ENCODE measurements around the gene ADI1.
A peak's percentile ranks its signal among the peaks of the same experiment; 100 is the strongest.
"Not testable (repeated sequence)": the region's sequence is repeated elsewhere in the genome, so short reads cannot be mapped to it uniquely, and the experiment has no call there.

ADI1 gene

GRCh38 chr2:3494984-3495666, 24.2 kb downstream of the ADI1 start:
- no peak for DNase-seq

GRCh38 chr2:3493615-3494007, 25.7 kb downstream of the ADI1 start:
- DNase-seq = no peak

- no peak for DNase-seq
Measured at GRCh38 chr2:3492951-3493614, 26.2 kb downstream of the ADI1 start.

- DNase-seq = not testable (repeated sequence)
Measured at GRCh38 chr2:3492475-3492787, 26.9 kb downstream of the ADI1 start.

- no peak for DNase-seq
Measured at GRCh38 chr2:3491716-3492474, 27.4 kb downstream of the ADI1 start.

- DNase-seq = no peak
Measured at GRCh38 chr2:3491306-3491705, 28.0 kb downstream of the ADI1 start.

- DNase-seq = no peak
Measured at GRCh38 chr2:3490191-3491170, 28.9 kb downstream of the ADI1 start.

- DNase-seq = no peak
Measured at GRCh38 chr2:3489764-3490115, 29.6 kb downstream of the ADI1 start.

- DNase-seq = no peak
Measured at GRCh38 chr2:3488855-3489763, 30.2 kb downstream of the ADI1 start.

GRCh38 chr2:3488061-3488531, 31.2 kb downstream of the ADI1 start:
- no peak for DNase-seq

- peak in 2 of 58 donors; percentile 26 to 35 for DNase-seq
Measured at GRCh38 chr2:3487432-3487831, 31.9 kb downstream of the ADI1 start.

- no peak for DNase-seq
Measured at GRCh38 chr2:3487028-3487425, 32.3 kb downstream of the ADI1 start.

- no peak for DNase-seq
Measured at GRCh38 chr2:3486047-3487027, 33.0 kb downstream of the ADI1 start.

- DNase-seq = no peak
Measured at GRCh38 chr2:3485166-3485565, 34.2 kb downstream of the ADI1 start.

- DNase-seq = no peak
Measured at GRCh38 chr2:3483986-3484960, 35.1 kb downstream of the ADI1 start.

GRCh38 chr2:3483227-3483985, 35.9 kb downstream of the ADI1 start:
- DNase-seq = peak in 15 of 58 donors; percentile 24 to 80 (median 46)

GRCh38 chr2:3482363-3482821, 36.9 kb downstream of the ADI1 start:
- DNase-seq = no peak
